HG02981 (cell line): ENCODE measurements around the gene LSM10.

ENCODE experiments used
- ATAC-seq: cut with Tn5 transposase; IDR thresholded peaks from one replicate; pipeline ENCODE4 v1.9.1; 2021; ENCODE audit warnings: mild to moderate bottlenecking, moderate library complexity; ENCODE audit not compliant: unreplicated experiment

LSM10 gene

DNA sequence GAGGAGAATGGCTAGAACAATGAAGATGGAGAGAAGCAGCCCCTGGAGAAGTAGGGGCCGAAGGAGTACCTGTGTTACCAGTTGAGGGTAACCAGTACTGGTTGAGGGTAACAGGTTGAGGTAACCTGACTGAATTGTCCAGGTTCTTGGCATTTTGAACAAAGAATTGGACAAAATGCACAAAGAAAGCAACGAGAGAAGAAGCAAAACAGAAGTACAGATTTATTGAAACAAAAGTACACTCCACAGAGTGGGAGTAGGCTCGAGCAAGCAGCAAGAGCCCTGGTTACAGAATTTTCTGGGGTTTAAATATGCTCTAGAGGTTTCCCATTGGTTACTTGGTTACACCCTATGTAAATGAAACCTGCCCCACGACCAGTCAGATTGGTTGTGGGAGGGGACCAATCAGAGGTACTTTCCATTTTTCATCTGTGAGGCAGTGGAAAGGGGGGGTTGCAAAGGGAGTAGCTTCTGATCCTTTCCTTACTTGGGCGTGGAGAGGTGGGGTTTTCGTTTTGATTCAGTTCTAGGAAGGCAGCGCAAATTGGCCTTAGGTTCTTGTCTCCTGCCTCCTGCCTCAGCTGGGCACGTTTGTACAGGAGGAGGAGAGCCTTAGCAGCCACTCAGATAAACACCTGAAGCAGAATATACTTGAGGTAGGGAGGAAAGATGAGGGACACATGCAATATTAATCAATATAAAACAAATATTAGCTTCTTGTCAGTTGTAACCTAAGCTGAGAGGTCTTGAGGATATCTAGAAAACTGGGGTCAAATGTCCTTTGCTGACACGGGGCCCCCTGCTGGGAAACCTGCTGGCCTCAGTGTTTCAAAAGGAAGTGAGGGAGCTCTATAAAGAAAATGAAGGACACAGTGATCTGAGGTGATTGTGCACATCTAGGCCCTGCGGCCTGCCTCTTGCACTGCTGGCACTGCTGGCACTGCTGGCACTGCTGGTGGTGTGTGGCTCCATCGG lies 14.3 kb upstream of the LSM10 start:
- no peak for ATAC-seq

DNA sequence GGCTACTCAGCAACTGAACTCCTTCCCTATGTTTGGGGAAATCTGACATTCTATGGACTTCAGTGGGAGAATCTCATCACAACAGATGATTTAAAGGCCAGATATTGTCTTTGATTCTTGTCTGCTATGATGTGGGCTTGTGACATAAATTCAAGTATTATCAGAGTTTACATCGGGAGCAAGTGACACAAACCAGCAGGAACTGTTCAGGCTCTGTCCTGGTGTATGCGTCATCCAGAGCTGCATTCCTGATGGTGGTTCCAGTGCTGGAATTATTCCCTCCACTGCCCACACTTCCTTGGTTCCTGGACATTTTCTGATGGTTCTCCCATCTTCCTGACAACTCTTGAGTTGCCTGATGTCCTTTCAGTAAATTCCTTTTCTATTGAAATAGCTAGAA lies 10.8 kb upstream of the LSM10 start:
- ATAC-seq = no peak

DNA sequence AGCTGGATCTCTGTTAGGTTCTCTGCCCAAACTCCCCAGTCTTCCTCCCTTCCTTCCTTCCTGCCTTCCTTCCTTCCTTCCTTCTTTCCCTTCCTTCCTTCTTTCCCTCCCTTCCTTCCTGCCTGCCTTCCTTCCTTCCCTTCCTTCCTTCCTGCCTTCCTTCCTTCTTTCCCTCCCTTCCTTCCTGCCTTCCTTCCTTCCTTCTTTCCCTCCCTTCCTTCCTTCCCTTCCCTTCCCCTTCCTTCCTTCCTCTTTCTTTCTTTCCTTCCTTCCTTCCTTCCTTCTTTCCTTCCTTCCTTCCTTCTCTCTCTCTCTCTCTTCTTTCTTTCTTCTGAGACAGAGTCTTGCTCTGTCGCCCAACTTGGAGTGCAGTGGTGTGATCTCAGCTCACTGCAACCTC lies 8.7 kb upstream of the LSM10 start:
- no peak for ATAC-seq

DNA sequence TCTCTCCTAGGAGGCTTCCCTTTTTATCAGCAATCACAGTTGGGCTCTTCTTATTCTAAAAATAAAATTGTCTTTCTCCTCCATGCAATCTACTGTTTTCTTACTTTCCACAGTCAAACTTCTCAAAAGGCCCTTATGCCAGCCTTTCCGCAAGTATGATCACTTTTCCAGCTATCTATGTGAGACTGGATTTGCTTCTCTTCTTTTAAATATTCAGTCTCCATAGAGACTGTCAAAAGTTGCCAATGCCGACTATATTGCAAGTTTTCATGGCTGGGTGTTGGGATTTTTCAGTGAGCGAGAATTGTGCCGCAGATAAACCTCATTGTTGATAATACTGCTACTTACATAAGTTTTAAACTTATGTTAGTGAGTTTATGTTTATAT lies 4.8 kb upstream of the LSM10 start:
- no peak for ATAC-seq

DNA sequence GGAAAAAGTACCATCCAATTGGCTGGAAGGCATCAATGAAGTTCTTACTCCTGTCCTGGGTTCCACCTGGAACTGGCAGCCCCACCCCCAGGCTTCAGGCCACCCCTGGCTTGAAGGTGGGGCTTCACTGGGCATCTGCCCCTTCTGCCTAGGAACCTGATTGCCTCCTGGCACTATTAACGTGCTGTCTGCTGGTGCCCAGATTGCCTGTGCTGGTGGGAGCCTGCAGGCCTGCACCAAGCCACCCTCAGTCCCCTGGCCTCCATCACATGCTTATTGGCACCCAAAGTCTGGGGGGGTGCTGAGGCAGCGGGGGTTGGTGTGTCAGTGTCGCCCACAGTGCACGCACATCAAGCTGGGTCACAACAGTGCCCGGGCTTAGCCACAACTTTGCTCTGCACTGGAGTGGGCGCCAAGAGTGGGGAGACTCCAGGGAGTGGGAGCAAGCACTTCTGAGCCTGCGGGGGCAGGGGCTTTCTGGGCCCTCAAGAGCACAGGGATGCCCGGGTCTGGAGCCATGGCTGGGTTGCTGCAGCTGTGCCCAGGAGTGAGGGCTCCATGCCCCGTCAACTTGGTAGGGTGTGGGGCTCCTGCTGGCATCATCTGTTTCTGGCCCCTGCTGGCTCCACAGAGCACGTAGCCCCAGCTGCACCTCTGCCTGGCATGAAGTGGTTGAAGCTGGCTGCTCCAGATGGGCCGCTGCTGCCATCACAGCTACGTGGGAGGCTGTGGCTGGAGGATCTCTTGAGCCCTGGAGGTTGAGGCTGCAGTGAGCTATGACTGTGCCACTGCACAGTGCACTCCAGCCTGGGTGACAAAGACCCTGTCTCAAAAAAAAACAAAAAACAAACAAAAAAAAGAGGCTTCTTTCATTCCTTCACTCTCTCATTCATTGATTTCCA lies 4.1 kb upstream of the LSM10 start:
- no peak for ATAC-seq

DNA sequence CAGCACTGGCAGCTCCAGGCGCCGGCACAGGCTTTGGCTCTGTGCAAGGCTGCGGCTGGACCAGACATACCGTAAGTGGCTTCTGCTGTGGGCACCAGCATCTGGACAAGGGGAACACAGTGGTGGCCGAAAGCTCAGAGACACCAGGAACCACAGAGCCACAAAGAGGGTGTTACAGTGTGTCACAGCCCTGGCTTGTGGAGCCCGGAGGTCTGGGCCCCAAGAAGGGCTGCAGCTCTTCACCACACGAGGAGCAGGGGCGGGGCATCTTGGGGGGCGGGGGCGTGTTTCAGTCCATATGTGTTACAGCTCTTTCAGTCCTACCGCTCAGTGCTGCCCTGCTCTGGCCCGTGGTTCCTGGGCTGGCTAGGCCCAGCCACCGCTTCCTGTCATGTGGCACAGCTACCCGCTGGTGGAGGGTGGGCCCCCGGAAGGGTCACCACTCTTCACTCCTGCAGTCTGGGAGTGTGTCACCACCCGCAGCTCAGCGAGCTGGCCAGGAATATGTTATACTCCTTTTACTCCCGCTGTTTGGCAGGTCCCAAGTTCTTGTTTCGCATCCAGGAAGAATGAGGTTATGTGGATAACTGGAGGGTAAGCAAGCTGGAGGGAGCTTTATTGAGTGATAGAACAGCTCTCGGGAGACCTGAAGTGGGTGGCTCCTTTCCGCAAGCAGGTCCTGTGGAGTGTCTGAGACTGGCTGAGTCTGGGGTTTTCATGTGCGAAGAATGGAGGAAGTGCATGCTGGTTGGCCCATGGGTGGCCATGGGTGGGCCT lies 3.3 kb upstream of the LSM10 start:
- ATAC-seq = peak; percentile 62

DNA sequence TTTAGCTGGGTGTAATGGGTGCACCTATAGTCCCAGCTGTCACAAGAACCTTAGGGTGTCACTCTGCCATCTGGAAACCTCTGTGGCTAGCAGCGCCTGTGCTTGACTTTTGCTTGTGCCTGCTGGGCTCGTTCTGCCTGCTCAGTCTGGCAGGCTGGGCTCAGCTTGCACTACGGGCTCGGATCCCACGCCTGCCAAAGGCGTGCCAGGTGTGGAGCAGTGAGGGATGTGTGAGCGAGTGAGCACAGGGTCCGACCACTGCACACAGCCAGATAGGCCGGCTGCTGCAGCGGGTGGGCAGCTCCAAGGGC lies 2.8 kb upstream of the LSM10 start:
- no peak for ATAC-seq

DNA sequence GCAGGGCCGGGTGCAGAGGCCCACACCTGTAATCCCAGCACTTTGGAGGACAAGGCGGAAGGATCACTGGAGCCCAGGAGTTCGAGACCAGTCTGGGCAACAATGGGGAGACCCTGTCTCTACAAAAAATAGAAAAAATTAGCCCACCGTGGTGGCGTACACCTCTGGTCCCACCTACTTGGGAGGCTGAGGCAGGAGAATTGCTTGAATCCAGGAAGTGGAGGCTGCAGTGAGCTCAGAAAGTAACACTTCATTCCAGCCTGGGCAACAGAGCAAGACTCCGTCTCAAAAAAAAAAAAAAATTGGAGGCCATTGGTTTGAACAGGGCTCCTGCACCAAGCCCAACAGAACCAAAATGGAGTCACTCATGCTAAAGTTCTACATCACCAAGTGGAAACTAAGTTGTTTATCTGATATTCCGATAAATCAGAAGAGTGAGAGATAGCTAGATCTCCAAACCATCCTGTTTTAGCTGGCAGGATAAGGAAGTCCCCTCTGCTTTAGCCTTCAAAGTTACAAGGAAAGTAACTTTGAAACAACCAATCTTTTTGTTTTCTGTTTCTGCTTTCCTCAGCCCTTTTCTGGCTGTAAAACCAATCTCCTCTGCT lies 766 bp upstream of the LSM10 start:
- ATAC-seq = no peak

DNA sequence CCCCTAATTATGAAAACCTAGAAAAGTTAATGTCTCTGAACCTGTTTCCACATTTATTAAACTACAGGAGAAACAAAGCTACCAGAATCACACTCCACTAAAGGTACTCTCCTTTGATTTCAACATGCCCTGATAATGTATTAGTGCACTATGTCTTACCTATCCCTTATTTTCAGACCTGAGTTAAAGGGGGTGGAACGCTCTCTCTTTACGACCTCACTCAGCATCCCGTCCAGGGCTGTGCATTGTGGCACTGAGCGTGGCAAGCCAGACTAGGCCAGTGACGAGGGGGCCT lies 678 bp downstream of the LSM10 start:
- peak; percentile 13 for ATAC-seq

DNA sequence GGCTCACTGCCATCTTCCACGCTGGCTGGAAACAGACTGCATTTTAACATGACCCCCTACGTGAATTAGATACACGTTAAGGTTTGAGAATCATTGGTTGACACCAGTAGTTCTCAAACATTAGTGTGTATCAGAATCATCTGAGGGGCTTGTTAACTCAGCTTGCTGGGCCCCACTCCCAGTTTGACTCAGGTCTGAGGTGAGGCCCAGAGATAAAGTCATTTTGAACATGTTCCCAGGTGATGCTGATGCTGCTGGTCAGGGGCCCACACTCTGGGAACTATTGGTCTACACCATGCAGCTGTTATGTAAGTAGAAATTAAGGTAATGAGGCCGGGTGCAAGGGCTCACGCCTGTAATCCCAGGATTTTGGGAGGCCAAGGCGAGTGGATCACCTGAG lies 1.3 kb downstream of the LSM10 start:
- no peak for ATAC-seq

DNA sequence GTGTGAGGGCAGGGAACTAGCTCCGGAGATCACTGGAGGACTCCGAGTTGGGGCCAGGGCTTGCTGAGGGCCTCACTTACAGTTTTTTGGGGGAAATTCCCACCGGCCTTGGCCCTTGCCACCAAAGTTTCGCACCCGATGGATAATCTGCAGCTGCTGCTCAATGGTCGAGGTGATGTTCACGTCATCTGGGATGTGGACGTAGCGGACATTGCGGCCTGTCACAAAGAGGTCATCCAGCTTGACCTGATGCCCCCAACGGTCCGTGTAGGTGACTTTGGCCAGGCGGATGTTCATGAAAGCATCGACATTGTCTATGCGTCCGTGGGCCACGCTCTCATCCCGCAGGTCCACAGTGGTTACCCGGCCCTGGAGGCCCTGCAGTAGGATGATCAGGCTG lies 4.0 kb downstream of the LSM10 start:
- ATAC-seq = no peak

DNA sequence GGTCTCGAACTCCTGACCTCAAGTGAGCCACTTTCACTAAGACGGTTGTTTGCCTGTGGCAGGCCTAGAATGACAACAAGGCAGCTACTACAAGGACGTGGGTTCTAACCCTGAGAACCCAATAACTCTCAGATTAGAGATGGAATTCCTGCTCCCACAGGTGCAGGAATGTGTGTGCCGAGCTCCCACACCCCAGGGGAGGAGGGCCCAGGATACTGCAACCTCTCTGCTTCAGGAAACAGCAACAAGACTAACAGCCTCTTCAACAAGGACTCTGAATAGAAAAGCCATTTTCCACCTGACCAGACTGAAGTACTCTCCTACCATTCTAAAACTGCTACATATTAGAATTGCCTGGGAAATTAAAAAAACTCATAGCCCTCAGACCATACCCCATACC lies 4.9 kb downstream of the LSM10 start:
- ATAC-seq = no peak

DNA sequence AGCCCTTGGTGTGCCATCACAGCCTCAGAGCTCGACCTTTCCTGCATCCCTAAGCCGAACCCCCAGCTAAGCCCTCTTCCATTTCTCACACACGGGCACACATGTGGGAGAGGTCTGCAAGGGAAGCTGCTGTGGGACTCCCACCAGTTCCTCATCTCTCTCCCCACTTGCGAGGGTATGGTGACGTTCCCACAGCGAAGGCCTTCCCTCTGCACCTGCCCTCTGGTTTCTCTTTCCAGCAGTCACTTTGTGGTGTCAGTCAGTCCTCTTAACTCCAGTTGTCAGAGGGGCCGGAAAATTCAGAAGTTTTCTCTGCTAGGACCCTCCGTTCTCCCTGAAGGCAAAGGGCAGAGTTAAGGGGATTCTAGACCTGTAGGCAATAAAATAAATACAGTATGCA lies 6.4 kb downstream of the LSM10 start:
- no peak for ATAC-seq

DNA sequence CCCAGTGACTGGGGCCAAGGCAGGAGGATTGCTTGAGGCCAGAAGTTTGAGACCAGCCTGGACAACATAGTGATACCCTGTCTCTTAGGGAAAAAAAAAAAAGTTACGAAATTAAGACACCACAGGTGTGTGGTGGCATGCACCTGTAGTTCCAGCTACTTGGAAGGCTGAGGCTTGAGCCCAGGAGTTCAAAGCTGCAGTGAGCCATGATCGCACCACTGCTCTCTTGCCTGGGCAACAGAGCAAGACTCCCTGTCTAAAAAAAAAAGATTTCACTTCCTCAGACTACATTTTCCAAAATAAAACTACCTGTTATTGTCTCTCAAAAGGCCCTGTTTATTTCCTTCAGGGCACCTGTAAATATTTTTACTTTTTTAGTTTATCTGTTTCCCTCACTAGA lies 7.3 kb downstream of the LSM10 start:
- no peak for ATAC-seq

DNA sequence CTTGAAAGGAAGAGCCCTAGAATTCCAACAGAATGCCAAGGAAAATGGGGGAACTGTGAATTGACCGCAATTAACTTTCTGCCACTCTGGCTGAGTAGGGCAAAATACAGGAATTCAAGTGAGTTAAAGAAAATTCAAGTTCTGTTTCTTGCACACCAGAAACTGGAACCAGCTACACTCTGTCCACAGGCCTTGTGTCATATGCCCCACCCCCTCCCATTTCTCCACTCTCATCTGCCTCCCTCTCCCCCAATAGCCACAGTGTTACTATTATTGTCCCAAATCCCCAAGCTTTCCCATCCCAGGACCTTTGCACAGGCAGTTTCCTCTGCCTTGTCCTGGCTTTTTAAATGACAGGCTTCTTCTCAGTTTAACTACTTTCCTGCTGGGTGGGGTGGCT lies 7.7 kb downstream of the LSM10 start:
- ATAC-seq = no peak

DNA sequence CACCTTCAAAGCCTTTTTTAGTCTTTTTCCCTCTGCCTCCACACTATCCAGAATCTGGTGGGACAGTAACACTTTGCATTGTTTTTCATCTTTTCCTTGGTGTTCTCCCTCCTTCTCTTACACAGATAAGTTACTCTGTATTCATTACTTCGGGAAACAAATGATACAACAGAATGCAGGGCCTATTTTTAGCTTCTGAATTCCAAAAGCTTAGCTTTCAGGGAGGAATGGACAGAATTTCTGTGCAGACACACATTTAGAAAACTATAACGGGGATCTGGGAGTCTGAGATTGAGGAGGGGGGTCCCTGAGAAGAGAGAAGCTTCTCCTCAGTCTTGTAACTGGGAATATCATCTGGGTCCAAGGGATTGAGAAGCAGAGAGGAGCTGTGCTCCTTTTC lies 8.4 kb downstream of the LSM10 start:
- ATAC-seq = no peak

DNA sequence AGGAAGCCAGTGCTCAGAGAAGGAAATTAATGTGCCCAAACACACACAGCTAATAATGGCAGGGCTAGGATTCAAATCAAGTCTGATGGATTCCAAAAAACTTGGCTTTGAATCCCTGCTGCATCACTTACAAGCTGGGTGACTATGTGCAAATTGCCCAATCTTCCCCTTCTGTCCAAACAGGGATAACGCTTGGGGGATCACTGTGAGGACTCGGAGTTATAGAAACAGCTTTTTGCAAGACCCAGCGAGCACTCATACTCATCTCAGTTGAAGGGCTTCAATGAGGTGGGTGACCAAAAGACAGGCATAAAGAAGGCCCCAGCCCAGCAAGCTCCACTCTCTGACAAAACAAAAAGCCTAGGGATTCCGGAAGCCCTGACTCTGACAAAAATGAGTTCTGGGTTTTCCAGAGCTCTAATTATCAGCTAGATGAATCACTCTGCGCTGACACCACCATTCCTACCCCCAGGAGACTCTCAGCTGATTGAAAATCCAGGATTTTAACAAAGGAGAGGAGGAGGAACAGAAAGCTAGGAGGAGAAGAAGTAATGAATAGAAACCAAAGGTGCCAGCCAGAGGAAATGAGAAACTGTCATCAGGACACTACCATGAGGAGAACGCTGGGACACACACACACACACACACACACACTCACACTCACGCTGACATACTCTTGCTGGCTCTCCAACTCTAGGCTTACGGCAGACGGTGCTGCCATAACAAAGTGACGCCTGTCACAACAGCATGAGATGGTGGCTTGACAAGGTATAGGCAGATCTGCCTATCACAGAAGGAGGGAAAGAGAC lies 10.4 kb downstream of the LSM10 start:
- ATAC-seq = no peak

DNA sequence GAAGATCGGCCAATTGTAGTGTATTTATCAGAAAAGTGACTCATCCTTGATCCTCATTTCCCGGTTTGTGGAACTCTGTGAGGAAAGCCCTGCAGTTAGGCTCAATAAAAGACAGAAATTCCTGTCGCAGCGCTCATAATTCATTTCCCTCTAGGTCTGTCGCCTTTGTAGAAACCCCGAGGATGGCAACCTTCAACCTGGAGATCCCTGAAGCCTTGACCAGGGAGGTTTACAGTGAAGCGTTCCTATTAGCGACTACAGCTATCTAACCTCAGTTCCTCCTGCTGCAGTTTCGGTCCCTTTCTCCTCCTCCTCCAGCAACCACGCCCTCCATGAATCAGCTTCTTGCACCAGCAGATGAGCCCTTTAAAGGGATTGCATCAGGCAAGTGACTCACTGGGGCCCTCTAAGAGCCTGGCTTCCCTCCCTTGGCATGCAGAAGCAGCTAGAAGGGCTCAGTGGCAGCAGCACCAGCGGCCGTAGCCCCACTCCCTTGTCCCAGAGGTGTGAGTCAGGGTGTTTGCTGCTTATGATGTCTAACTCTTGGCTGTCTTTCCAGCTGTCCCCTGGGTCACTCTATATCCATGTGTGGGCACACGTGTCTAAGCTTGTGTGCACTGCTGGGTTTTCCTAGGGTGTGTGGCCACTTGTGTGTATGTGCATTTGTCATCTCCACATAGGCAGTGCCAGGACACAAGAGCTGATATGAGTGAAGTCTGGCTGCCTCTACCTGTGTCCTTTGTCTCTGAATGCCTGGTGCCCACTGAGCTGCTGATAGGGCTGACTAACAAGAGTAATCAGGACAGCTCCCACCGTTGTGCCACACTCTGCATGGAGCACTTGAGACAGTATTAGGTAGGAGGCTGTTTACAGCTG lies 11.2 kb downstream of the LSM10 start:
- ATAC-seq = peak; percentile 37
